ENCODE measurements around the gene SIK3.

The SIK3 gene

DNA sequence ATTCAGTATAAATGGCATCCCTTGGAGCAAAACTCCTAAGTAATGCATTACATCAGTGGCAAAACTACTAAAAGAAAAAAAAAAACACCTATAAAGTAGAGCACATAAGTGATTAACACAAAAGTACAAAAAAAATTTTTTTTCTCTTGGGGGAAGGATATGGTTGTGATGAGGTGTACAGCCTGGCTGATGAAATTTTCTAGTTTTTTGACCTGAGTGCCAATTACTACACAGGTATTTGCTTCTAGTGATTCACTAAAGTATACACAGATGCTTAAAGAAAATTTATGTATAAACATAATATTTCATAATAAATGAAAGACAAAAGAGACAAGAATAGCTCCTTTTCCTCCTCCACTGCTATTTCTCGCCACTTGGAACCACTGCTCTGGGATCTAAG lies 189.0 kb downstream of the SIK3 start:
- no peak overlapping the region for H4K5ac ChIP-seq (ENCODE audit: low read length)

DNA sequence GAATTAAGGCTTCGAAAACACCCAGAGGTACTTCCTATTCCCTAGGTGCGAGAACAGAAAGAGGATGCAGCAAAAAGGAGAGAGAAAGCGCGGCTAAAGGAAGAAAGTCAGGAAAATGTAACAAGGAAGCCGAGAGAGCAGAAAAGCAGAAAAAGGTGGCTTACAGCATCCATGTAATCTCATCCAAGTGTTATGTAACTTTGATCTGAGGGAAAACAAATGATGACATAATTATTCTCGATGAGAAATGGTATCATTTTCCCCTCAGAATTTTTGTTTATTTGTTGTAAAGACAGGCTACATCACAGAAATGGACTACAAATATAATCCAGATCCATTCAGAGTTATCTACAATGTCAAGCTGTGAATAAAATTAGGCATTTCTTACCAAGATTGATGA lies 191.7 kb downstream of the SIK3 start:
- no peak overlapping the region for H3K4me3 ChIP-seq (ENCODE audit: low read length)
- no peak overlapping the region for H3K4ac ChIP-seq (ENCODE audit: low read depth, low read length)
- no peak overlapping the region for H3K56ac ChIP-seq (ENCODE audit: low read length)
- no peak overlapping the region for H2BK120ac ChIP-seq (ENCODE audit: low read depth, low read length)
- H3K4me2 ChIP-seq (ENCODE audit: low read length) = no peak overlapping the region
- H2BK15ac ChIP-seq (replicated peaks; ENCODE audit: low read depth) = no peak overlapping the region
- H3K27me3 ChIP-seq (ENCODE audit: insufficient read depth, low read length, poor library complexity) = no peaks in the 10 kb centered on the region
- no peak for DNase-seq
- no peak overlapping the region for H4K5ac ChIP-seq (ENCODE audit: low read length)
- no peak overlapping the region for H4K8ac ChIP-seq (ENCODE audit: low read depth, low read length)
- no peak overlapping the region for H3K18ac ChIP-seq (ENCODE audit: low read length)
- no peaks in the 10 kb centered on the region for H3K79me1 ChIP-seq (ENCODE audit: low read length)
- H3K27ac ChIP-seq (ENCODE audit: low read depth, low read length) = no peak overlapping the region
- no peaks in the 10 kb centered on the region for H3K36me3 ChIP-seq (ENCODE audit: control insufficient read depth, insufficient read depth, low read length)
- no peak overlapping the region for H2AK5ac ChIP-seq (ENCODE audit: low read length)
- H3K4me1 ChIP-seq (ENCODE audit: control insufficient read depth, low read depth, low read length) = no peaks in the 10 kb centered on the region
- no peak overlapping the region for H3K23ac ChIP-seq (ENCODE audit: low read length)
- no peaks in the 10 kb centered on the region for H3K79me2 ChIP-seq (ENCODE audit: control insufficient read depth, insufficient read depth, low read length)
- H2BK5ac ChIP-seq (ENCODE audit: low read length) = no peak overlapping the region
- WGBS (ENCODE audit: extremely low coverage, insufficient coverage, low lambda C conversion rate) = 100% methylated on average over 1 of the region's 6 CpGs
- no peak overlapping the region for H3K9ac ChIP-seq (ENCODE audit: low read length)

More for the DNA sequence above, 189.0 kb downstream of the SIK3 start:
- H3K27ac ChIP-seq (ENCODE audit: low read depth, low read length) = no peak overlapping the region
- no peak overlapping the region for H2BK15ac ChIP-seq (replicated peaks; ENCODE audit: low read depth)
- no peaks in the 10 kb centered on the region for H3K79me1 ChIP-seq (ENCODE audit: low read length)
- H3K4me2 ChIP-seq (ENCODE audit: low read length) = no peak overlapping the region
- H3K23ac ChIP-seq (ENCODE audit: low read length) = no peak overlapping the region
- H3K4me1 ChIP-seq (ENCODE audit: control insufficient read depth, low read depth, low read length) = no peaks in the 10 kb centered on the region
- no CpG with 5 or more reads among the region's 1 CpG for WGBS (ENCODE audit: extremely low coverage, insufficient coverage, low lambda C conversion rate)
- H2BK5ac ChIP-seq (ENCODE audit: low read length) = no peak overlapping the region
- DNase-seq = no peak
- no peak overlapping the region for H3K9ac ChIP-seq (ENCODE audit: low read length)
- H3K36me3 ChIP-seq (ENCODE audit: control insufficient read depth, insufficient read depth, low read length) = no peaks in the 10 kb centered on the region
- no peak overlapping the region for H2BK120ac ChIP-seq (ENCODE audit: low read depth, low read length)
- no peaks in the 10 kb centered on the region for H3K79me2 ChIP-seq (ENCODE audit: control insufficient read depth, insufficient read depth, low read length)
- H3K18ac ChIP-seq (ENCODE audit: low read length) = no peak overlapping the region
- no peak overlapping the region for H2AK5ac ChIP-seq (ENCODE audit: low read length)
- no peaks in the 10 kb centered on the region for H3K27me3 ChIP-seq (ENCODE audit: insufficient read depth, low read length, poor library complexity)
- no peak overlapping the region for H3K4me3 ChIP-seq (ENCODE audit: low read length)
- H4K8ac ChIP-seq (ENCODE audit: low read depth, low read length) = no peak overlapping the region
- H3K56ac ChIP-seq (ENCODE audit: low read length) = no peak overlapping the region
- H3K4ac ChIP-seq (ENCODE audit: low read depth, low read length) = no peak overlapping the region

DNA sequence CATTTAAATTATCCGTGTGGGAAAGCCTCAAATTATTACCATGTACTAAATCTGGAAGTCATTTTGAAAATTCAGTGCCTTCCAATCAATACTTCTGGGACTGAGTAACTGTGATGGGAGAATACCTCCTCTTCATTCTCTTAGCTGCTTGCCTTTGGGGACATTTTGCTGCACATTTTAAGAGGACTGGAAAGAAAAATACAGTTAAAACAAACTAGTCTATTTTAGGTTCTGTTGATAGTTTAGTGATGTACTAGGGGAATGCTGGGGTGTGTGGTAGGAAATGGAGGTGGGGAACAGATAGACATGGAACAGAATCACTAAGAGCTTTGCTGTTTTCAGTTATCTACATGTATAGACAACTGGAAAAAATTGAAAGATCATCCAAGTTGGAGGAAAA lies 195.1 kb downstream of the SIK3 start:
- no peak overlapping the region for H3K4me3 ChIP-seq (ENCODE audit: low read length)
- H3K79me1 ChIP-seq (ENCODE audit: low read length) = no peaks in the 10 kb centered on the region
- H3K4me1 ChIP-seq (ENCODE audit: control insufficient read depth, low read depth, low read length) = no peaks in the 10 kb centered on the region
- H2AK5ac ChIP-seq (ENCODE audit: low read length) = no peak overlapping the region
- H2BK5ac ChIP-seq (ENCODE audit: low read length) = no peak overlapping the region
- no peak overlapping the region for H3K9ac ChIP-seq (ENCODE audit: low read length)
- no peak overlapping the region for H3K56ac ChIP-seq (ENCODE audit: low read length)
- H4K5ac ChIP-seq (ENCODE audit: low read length) = no peak overlapping the region
- no peak overlapping the region for H3K27ac ChIP-seq (ENCODE audit: low read depth, low read length)
- peaks cover 1% of the 10 kb centered on the region for H3K36me3 ChIP-seq (ENCODE audit: control insufficient read depth, insufficient read depth, low read length)
- H3K23ac ChIP-seq (ENCODE audit: low read length) = no peak overlapping the region
- no peak overlapping the region for H4K8ac ChIP-seq (ENCODE audit: low read depth, low read length)
- no peaks in the 10 kb centered on the region for H3K79me2 ChIP-seq (ENCODE audit: control insufficient read depth, insufficient read depth, low read length)
- H2BK120ac ChIP-seq (ENCODE audit: low read depth, low read length) = no peak overlapping the region
- H3K4ac ChIP-seq (ENCODE audit: low read depth, low read length) = no peak overlapping the region
- H3K18ac ChIP-seq (ENCODE audit: low read length) = no peak overlapping the region
- WGBS (ENCODE audit: extremely low coverage, insufficient coverage, low lambda C conversion rate) = no CpG with 5 or more reads among the region's 1 CpG
- H2BK15ac ChIP-seq (replicated peaks; ENCODE audit: low read depth) = no peak overlapping the region
- H3K27me3 ChIP-seq (ENCODE audit: insufficient read depth, low read length, poor library complexity) = no peaks in the 10 kb centered on the region
- H3K4me2 ChIP-seq (ENCODE audit: low read length) = no peak overlapping the region
- DNase-seq = no peak

DNA sequence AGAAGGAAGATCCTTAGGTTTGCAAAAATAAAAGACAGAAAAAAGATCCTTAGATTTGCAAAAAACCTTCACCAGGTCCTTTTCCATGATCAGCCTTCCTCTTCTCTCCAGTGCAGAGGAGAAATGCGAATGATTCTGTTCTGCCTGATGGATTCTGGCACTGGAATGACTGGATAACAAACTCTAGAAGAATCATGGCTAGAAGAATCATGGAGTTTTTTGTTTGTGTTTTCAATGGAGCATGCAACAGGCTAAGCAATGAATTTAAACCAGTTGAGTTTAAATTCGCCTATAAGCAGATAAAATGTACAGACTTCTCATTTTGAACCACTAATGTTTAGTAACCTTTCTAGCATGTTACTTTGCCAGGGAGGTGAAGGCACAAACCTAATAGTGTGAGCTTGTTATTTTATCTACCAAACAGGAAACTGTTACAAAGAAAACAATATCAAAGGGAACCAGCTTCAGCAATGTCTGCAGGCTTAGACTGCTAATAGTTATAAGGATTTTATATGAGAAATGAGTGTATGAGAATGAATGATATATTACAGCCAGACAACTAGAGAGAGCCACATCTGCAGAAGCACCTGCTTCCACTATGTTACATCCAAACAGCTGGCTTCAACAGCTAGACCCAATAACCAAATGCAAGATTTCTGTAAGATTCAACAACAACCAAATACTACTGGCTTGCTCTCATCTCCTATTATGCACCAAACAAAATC lies 196.1 kb downstream of the SIK3 start:
- H3K36me3 ChIP-seq (ENCODE audit: control insufficient read depth, insufficient read depth, low read length) = peaks cover 1% of the 10 kb centered on the region
- no peaks in the 10 kb centered on the region for H3K4me1 ChIP-seq (ENCODE audit: control insufficient read depth, low read depth, low read length)
- no peak overlapping the region for H2AK5ac ChIP-seq (ENCODE audit: low read length)
- H3K18ac ChIP-seq (ENCODE audit: low read length) = no peak overlapping the region
- H3K4me3 ChIP-seq (ENCODE audit: low read length) = no peak overlapping the region
- H3K9ac ChIP-seq (ENCODE audit: low read length) = no peak overlapping the region
- no peaks in the 10 kb centered on the region for H3K79me1 ChIP-seq (ENCODE audit: low read length)
- no CpG with 5 or more reads among the region's 2 CpGs for WGBS (ENCODE audit: extremely low coverage, insufficient coverage, low lambda C conversion rate)
- H3K27ac ChIP-seq (ENCODE audit: low read depth, low read length) = no peak overlapping the region
- H3K23ac ChIP-seq (ENCODE audit: low read length) = no peak overlapping the region
- no peak overlapping the region for H4K8ac ChIP-seq (ENCODE audit: low read depth, low read length)
- no peak overlapping the region for H3K4me2 ChIP-seq (ENCODE audit: low read length)
- H2BK15ac ChIP-seq (replicated peaks; ENCODE audit: low read depth) = no peak overlapping the region
- H3K27me3 ChIP-seq (ENCODE audit: insufficient read depth, low read length, poor library complexity) = no peaks in the 10 kb centered on the region
- no peaks in the 10 kb centered on the region for H3K79me2 ChIP-seq (ENCODE audit: control insufficient read depth, insufficient read depth, low read length)
- H2BK120ac ChIP-seq (ENCODE audit: low read depth, low read length) = no peak overlapping the region
- H4K5ac ChIP-seq (ENCODE audit: low read length) = no peak overlapping the region
- no peak overlapping the region for H2BK5ac ChIP-seq (ENCODE audit: low read length)
- DNase-seq = no peak
- H3K56ac ChIP-seq (ENCODE audit: low read length) = no peak overlapping the region
- no peak overlapping the region for H3K4ac ChIP-seq (ENCODE audit: low read depth, low read length)

DNA sequence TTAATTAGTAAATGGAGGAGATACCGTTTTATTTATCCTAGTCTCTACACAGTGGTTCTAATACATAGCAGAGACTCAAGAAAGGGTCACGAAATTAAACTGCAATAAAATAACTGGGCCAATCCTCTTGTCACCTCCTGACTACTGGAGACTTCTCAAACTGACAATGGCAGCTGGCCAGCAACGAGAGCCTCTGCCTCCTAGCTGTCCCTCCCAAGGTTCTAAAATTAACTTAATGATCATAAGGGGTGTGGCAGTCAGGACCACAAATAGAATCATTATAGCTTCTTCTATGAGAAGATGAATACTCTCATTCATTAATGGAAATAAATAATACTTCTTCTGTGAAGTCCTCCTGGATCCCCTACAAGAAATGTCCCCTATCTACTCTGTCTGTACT lies 197.0 kb downstream of the SIK3 start:
- H3K36me3 ChIP-seq (ENCODE audit: control insufficient read depth, insufficient read depth, low read length) = peaks cover 1% of the 10 kb centered on the region
- no peak overlapping the region for H4K5ac ChIP-seq (ENCODE audit: low read length)
- no peak overlapping the region for H3K56ac ChIP-seq (ENCODE audit: low read length)
- H2BK5ac ChIP-seq (ENCODE audit: low read length) = no peak overlapping the region
- H2AK5ac ChIP-seq (ENCODE audit: low read length) = no peak overlapping the region
- no peaks in the 10 kb centered on the region for H3K27me3 ChIP-seq (ENCODE audit: insufficient read depth, low read length, poor library complexity)
- H3K4me2 ChIP-seq (ENCODE audit: low read length) = no peak overlapping the region
- H3K79me1 ChIP-seq (ENCODE audit: low read length) = no peaks in the 10 kb centered on the region
- H3K4me1 ChIP-seq (ENCODE audit: control insufficient read depth, low read depth, low read length) = no peaks in the 10 kb centered on the region
- H3K4me3 ChIP-seq (ENCODE audit: low read length) = no peak overlapping the region
- no peak overlapping the region for H3K9ac ChIP-seq (ENCODE audit: low read length)
- H3K18ac ChIP-seq (ENCODE audit: low read length) = no peak overlapping the region
- no peak overlapping the region for H2BK120ac ChIP-seq (ENCODE audit: low read depth, low read length)
- no CpG with 5 or more reads among the region's 3 CpGs for WGBS (ENCODE audit: extremely low coverage, insufficient coverage, low lambda C conversion rate)
- no peak overlapping the region for H3K27ac ChIP-seq (ENCODE audit: low read depth, low read length)
- H4K8ac ChIP-seq (ENCODE audit: low read depth, low read length) = no peak overlapping the region
- no peak overlapping the region for H3K23ac ChIP-seq (ENCODE audit: low read length)
- no peaks in the 10 kb centered on the region for H3K79me2 ChIP-seq (ENCODE audit: control insufficient read depth, insufficient read depth, low read length)
- no peak overlapping the region for H2BK15ac ChIP-seq (replicated peaks; ENCODE audit: low read depth)
- no peak for DNase-seq
- H3K4ac ChIP-seq (ENCODE audit: low read depth, low read length) = no peak overlapping the region

DNA sequence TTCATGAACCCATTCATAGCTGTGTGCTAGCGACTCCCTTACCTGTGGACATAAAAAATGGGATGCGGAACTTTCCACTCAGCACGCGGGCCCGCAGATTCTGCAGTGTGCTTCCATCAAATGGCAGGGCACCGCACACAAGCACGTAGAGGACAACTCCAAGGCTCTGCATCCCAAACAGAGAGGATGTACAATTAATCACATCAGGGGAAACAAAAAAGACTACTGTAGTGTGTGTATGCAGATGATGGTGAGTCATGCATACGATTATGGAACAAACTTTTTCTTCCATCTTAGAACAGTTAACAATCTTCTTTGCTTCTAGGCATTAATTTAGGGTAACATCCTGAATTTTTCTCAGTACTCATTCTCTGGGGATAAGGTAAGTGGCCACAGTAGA lies 202.0 kb downstream of the SIK3 start:
- Histone ChIP-seq H3K79me2 (ENCODE audit: control insufficient read depth, insufficient read depth, low read length) (no peaks in the 10 kb centered on the region), H3K4me2 (ENCODE audit: low read length) (no peak overlapping the region), H4K8ac (ENCODE audit: low read depth, low read length) (no peak overlapping the region), H3K23ac (ENCODE audit: low read length) (no peak overlapping the region), H3K9ac (ENCODE audit: low read length) (no peak overlapping the region), H3K79me1 (ENCODE audit: low read length) (no peaks in the 10 kb centered on the region), H3K27ac (ENCODE audit: low read depth, low read length) (no peak overlapping the region), H3K27me3 (ENCODE audit: insufficient read depth, low read length, poor library complexity) (no peaks in the 10 kb centered on the region), H3K4me1 (ENCODE audit: control insufficient read depth, low read depth, low read length) (no peaks in the 10 kb centered on the region), H3K18ac (ENCODE audit: low read length) (no peak overlapping the region), H3K4ac (ENCODE audit: low read depth, low read length) (no peak overlapping the region), H2BK15ac (replicated peaks; ENCODE audit: low read depth) (no peak overlapping the region), H2BK120ac (ENCODE audit: low read depth, low read length) (no peak overlapping the region), H3K36me3 (ENCODE audit: control insufficient read depth, insufficient read depth, low read length) (peaks cover 1% of the 10 kb centered on the region), H4K5ac (ENCODE audit: low read length) (no peak overlapping the region), H3K4me3 (ENCODE audit: low read length) (no peak overlapping the region), H3K56ac (ENCODE audit: low read length) (no peak overlapping the region), H2BK5ac (ENCODE audit: low read length) (no peak overlapping the region), H2AK5ac (ENCODE audit: low read length) (no peak overlapping the region)
- DNase-seq = no peak
- no CpG with 5 or more reads among the region's 8 CpGs for WGBS (ENCODE audit: extremely low coverage, insufficient coverage, low lambda C conversion rate)

Data from mesendoderm (in vitro differentiated cells).